ENCODE results near the gene ZNF652.
A peak's percentile ranks its signal among the peaks of the same experiment; 100 is the strongest.

The ZNF652 gene

GRCh38 chr17:49342575-49342936 is 19.5 kb downstream of the ZNF652 start:
- Histone ChIP-seq H3K27ac (ENCODE audit: low read depth, low read length, poor library complexity, severe bottlenecking) (peak overlapping the region; percentile 67), H3K9ac (ENCODE audit: low read length) (no peak overlapping the region; the same call in 1 of the 2 replicates), H4K20me1 (ENCODE audit: insufficient read depth, low read length) (no peaks in the 10 kb centered on the region)

GRCh38 chr17:49341356-49341755 is 20.7 kb downstream of the ZNF652 start:
- Histone ChIP-seq H3K4me3 (ENCODE audit: low read depth, low read length, poor library complexity, severe bottlenecking) (no peak overlapping the region), H3F3A (ENCODE audit: insufficient read depth, low read length) (no peaks in the 10 kb centered on the region), H3K36me3 (ENCODE audit: insufficient read depth, low read length) (no peaks in the 10 kb centered on the region), H3K27me3 (ENCODE audit: insufficient read depth, low read length) (no peaks in the 10 kb centered on the region), H3K9me2 (ENCODE audit: low read depth, low read length) (no peaks in the 10 kb centered on the region), H3K4me2 (ENCODE audit: low read length) (peak overlapping the region; percentile 56), H3K79me2 (ENCODE audit: insufficient read depth, low read length) (peaks cover 55% of the 10 kb centered on the region), H3K9ac (ENCODE audit: low read length) (0 out of 2 replicates have a peak overlapping the region, but pooled peaks have one; percentile 3), H3K4me1 (ENCODE audit: insufficient read depth, low read length, severe bottlenecking) (peaks cover 49% of the 10 kb centered on the region), H3K9me3 (ENCODE audit: low read length) (no peaks in the 10 kb centered on the region), H3K27ac (ENCODE audit: low read depth, low read length, poor library complexity, severe bottlenecking) (peak overlapping the region; percentile 44), H2AFZ (ENCODE audit: low read length) (no peak overlapping the region), H4K20me1 (ENCODE audit: insufficient read depth, low read length) (no peaks in the 10 kb centered on the region)
- no peak for TF ChIP-seq EZH2 (IDR thresholded peaks at IDR 0.05; ENCODE audit: borderline replicate concordance, low read length)
- no peak for TF ChIP-seq CTCF (IDR thresholded peaks at IDR 0.05; ENCODE audit: low read length)

More at GRCh38 chr17:49342575-49342936, 19.5 kb downstream of the ZNF652 start:
- H3K79me2 ChIP-seq (ENCODE audit: insufficient read depth, low read length): peaks cover 53% of the 10 kb centered on the region
- H3F3A ChIP-seq (ENCODE audit: insufficient read depth, low read length): no peaks in the 10 kb centered on the region
- H3K4me2 ChIP-seq (ENCODE audit: low read length): peak overlapping the region; percentile 56
- no peak overlapping the region for H2AFZ ChIP-seq (ENCODE audit: low read length)
- H3K36me3 ChIP-seq (ENCODE audit: insufficient read depth, low read length): no peaks in the 10 kb centered on the region
- peak overlapping the region; percentile 26 for H3K4me3 ChIP-seq (ENCODE audit: low read depth, low read length, poor library complexity, severe bottlenecking)
- H3K27me3 ChIP-seq (ENCODE audit: insufficient read depth, low read length): no peaks in the 10 kb centered on the region
- H3K9me3 ChIP-seq (ENCODE audit: low read length): no peaks in the 10 kb centered on the region
- TF ChIP-seq EZH2 (IDR thresholded peaks at IDR 0.05; ENCODE audit: borderline replicate concordance, low read length) (no peak), CTCF (IDR thresholded peaks at IDR 0.05; ENCODE audit: low read length) (no peak)
- peaks cover 49% of the 10 kb centered on the region for H3K4me1 ChIP-seq (ENCODE audit: insufficient read depth, low read length, severe bottlenecking)
- no peaks in the 10 kb centered on the region for H3K9me2 ChIP-seq (ENCODE audit: low read depth, low read length)

- H3K27me3 ChIP-seq (ENCODE audit: insufficient read depth, low read length): no peaks in the 10 kb centered on the region
- H3K9me3 ChIP-seq (ENCODE audit: low read length): no peaks in the 10 kb centered on the region
- TF ChIP-seq EZH2 (IDR thresholded peaks at IDR 0.05; ENCODE audit: borderline replicate concordance, low read length) (no peak), CTCF (IDR thresholded peaks at IDR 0.05; ENCODE audit: low read length) (no peak)
- H3K27ac ChIP-seq (ENCODE audit: low read depth, low read length, poor library complexity, severe bottlenecking): no peak overlapping the region
- H2AFZ ChIP-seq (ENCODE audit: low read length): no peak overlapping the region
- no peak overlapping the region for H3K4me2 ChIP-seq (ENCODE audit: low read length)
- H3K4me3 ChIP-seq (ENCODE audit: low read depth, low read length, poor library complexity, severe bottlenecking): no peak overlapping the region
- H3K9ac ChIP-seq (ENCODE audit: low read length): no peak overlapping the region
- no peaks in the 10 kb centered on the region for H3K36me3 ChIP-seq (ENCODE audit: insufficient read depth, low read length)
- H3K4me1 ChIP-seq (ENCODE audit: insufficient read depth, low read length, severe bottlenecking): peaks cover 54% of the 10 kb centered on the region
- peaks cover 58% of the 10 kb centered on the region for H3K79me2 ChIP-seq (ENCODE audit: insufficient read depth, low read length)
- no peaks in the 10 kb centered on the region for H3K9me2 ChIP-seq (ENCODE audit: low read depth, low read length)
- no peaks in the 10 kb centered on the region for H4K20me1 ChIP-seq (ENCODE audit: insufficient read depth, low read length)
- H3F3A ChIP-seq (ENCODE audit: insufficient read depth, low read length): no peaks in the 10 kb centered on the region
These were observed 22.7 kb downstream of the ZNF652 start for GRCh38 chr17:49339354-49339753.

All from OCI-LY1 (cell line).